ENCODE data around the gene FAM234B.

- TF ChIP-seq CTCF (IDR thresholded peaks at IDR 0.05): no peak
- TF ChIP-seq CREB1 (CRISPR knock-in tag; IDR thresholded peaks at IDR 0.05): no peak
- TF ChIP-seq JUN (CRISPR knock-in tag; IDR thresholded peaks at IDR 0.05): no peak
- TF ChIP-seq ZBTB21 (CRISPR knock-in tag; IDR thresholded peaks at IDR 0.05; ENCODE audit: borderline replicate concordance): no peak
- TF ChIP-seq MYBL2 (CRISPR knock-in tag; IDR thresholded peaks at IDR 0.05): no peak
- TF ChIP-seq ZMAT4 (CRISPR knock-in tag; IDR thresholded peaks at IDR 0.05): no peak
Measured at GRCh38 chr12:13103391-13104033, 59.3 kb downstream of the FAM234B start, which contains the start of gene GSG1.

Data from WTC11 (cell line).